SK-N-SH treated with all-trans-retinoic acid at 6 μM for 48 hours (cell line): ENCODE results near the gene GPR161.

Experiments
- GLIS3 ChIP-seq: fragments of 250-450 bp; sonication (Bioruptor Pico); IDR thresholded peaks from 2 replicates; pipeline ENCODE4 v1.5.0; 2020; ENCODE audit warnings: mild to moderate bottlenecking, moderate library complexity
- RARB ChIP-seq: fragments of 250-450 bp; sonication (Bioruptor Pico); IDR thresholded peaks from 2 replicates; pipeline ENCODE4 v1.8.0; 2021; ENCODE audit warnings: mild to moderate bottlenecking, moderate library complexity
- TCF4 ChIP-seq: fragments of 250-450 bp; sonication (Bioruptor Pico); IDR thresholded peaks from 2 replicates; pipeline ENCODE4 v1.8.0; 2021; ENCODE audit warnings: mild to moderate bottlenecking, moderate library complexity, borderline replicate concordance
- TSHZ2 ChIP-seq: fragments of 250-450 bp; sonication (Bioruptor Pico); IDR thresholded peaks from 2 replicates; pipeline ENCODE4 v1.5.0; 2020; ENCODE audit warnings: mild to moderate bottlenecking, moderate library complexity
- ZFP30 ChIP-seq: fragments of 450-650 bp; formaldehyde crosslinking; IDR thresholded peaks from 2 replicates; pipeline ENCODE4 v1.5.0; 2022; ENCODE audit warnings: mild to moderate bottlenecking, moderate library complexity

DNA sequence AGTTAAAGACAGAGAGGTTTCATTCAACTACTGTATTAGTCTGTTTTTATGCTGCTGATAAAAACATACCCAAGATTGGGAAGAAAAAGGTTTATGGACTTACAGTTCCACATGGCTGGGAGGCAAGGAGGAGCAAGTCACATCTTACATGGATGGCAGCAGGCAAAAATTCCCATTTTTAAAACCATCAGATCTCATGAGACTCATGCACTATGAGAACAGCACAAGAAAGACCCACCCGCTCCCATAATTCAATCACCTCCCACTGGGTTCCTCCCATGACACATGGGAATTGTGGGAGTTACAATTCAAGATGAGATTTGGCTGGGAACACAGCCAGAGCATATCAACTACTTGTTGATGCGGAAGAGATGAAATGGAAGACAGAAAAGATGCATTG, 9.2 kb downstream of the GPR161 start:
- no peak for TF ChIP-seq GLIS3 (CRISPR knock-in tag)
- TF ChIP-seq ZFP30 (CRISPR knock-in tag): no peak
- TF ChIP-seq TSHZ2 (CRISPR knock-in tag): no peak
- no peak for TF ChIP-seq RARB
- TF ChIP-seq TCF4: no peak
